SU-DHL-6 (cell line): ENCODE measurements around the gene TNFRSF11A.

ENCODE experiments used
- H2AFZ ChIP-seq: fragments of 200-600 bp; sonication (generic); 2 replicates; pipeline ENCODE4 v1.6.1; 2014; ENCODE audit warnings: low read depth, mild to moderate bottlenecking, moderate library complexity, mixed read lengths, antibody characterized with exemption, low read length; ENCODE audit not compliant: severe bottlenecking
- H3F3A ChIP-seq: fragments of 200-600 bp; shearing (Covaris generic); 2 replicates; pipeline ENCODE4 v1.6.0; 2016; ENCODE audit warnings: antibody characterized with exemption, mild to moderate bottlenecking; ENCODE audit not compliant: insufficient read depth
- H3K27ac ChIP-seq: fragments of 200-600 bp; sonication (generic); 2 replicates; pipeline ENCODE4 v1.5.1; 2016; ENCODE audit warnings: low read depth, mild to moderate bottlenecking, low read length, moderate library complexity, mixed read lengths
- H3K27me3 ChIP-seq: fragments of 200-600 bp; sonication (generic), shearing (Covaris generic); 2 replicates; pipeline ENCODE4 v1.6.0; 2014; ENCODE audit warnings: mild to moderate bottlenecking, low read length
- H3K36me3 ChIP-seq: fragments of 200-600 bp; sonication (generic); 2 replicates; pipeline ENCODE4 v1.6.1; 2014; ENCODE audit warnings: mild to moderate bottlenecking, low read length, mixed read lengths
- H3K4me2 ChIP-seq: fragments of 300-600, 200-600 bp; shearing (Covaris generic), sonication (generic); 2 replicates; pipeline ENCODE4 v1.6.0; 2014; ENCODE audit warnings: low read length, low read depth, mild to moderate bottlenecking; ENCODE audit not compliant: poor library complexity, severe bottlenecking
- H3K4me3 ChIP-seq: fragments of 200-600 bp; sonication (generic); 2 replicates; pipeline ENCODE4 v1.5.1; 2014; ENCODE audit warnings: antibody characterized with exemption, low read length, mild to moderate bottlenecking, mixed read lengths; ENCODE audit not compliant: insufficient read depth, poor library complexity, severe bottlenecking
- H3K79me2 ChIP-seq: fragments of 200-600 bp; sonication (generic); 2 replicates; pipeline ENCODE4 v1.6.1; 2014; ENCODE audit warnings: mild to moderate bottlenecking, low read length, moderate library complexity; ENCODE audit not compliant: insufficient read depth
- H3K9ac ChIP-seq: fragments of 200-600 bp; sonication (generic); 2 replicates; pipeline ENCODE4 v1.7.0; 2014; ENCODE audit warnings: mild to moderate bottlenecking, low read length
- H3K9me2 ChIP-seq: fragments of 200-600 bp; sonication (generic); replicated peaks from 2 replicates; pipeline ENCODE4 v1.6.1; 2014; ENCODE audit warnings: low read length; ENCODE audit not compliant: insufficient read depth
- H3K9me3 ChIP-seq: fragments of 200-600 bp; sonication (generic); 2 replicates; pipeline ENCODE4 v1.6.1; 2014; ENCODE audit warnings: low read length, mixed read lengths; ENCODE audit not compliant: insufficient read depth
- H4K20me1 ChIP-seq: fragments of 200-600 bp; sonication (generic); 2 replicates; pipeline ENCODE4 v1.6.1; 2014; ENCODE audit warnings: low read depth, mild to moderate bottlenecking, antibody characterized with exemption, low read length, moderate library complexity, mixed read lengths
- EZH2phosphoT487 ChIP-seq: fragments of 200-600 bp; sonication (generic), shearing (Covaris generic); conservative IDR thresholded peaks from 2 replicates; pipeline ENCODE4 v1.6.1; 2018; ENCODE audit warnings: mild to moderate bottlenecking, antibody characterized with exemption, low read length, moderate library complexity, mixed read lengths
- TF ChIP-seq, protein P1 (sequence below): fragments of 200-600 bp; sonication (generic); IDR thresholded peaks from one replicate; pipeline ENCODE4 v1.5.1; 2017; ENCODE audit warnings: antibody characterized with exemption, mild to moderate bottlenecking, low read length, moderate library complexity; ENCODE audit not compliant: insufficient read depth, poor library complexity, severe bottlenecking

The TNFRSF11A gene

DNA sequence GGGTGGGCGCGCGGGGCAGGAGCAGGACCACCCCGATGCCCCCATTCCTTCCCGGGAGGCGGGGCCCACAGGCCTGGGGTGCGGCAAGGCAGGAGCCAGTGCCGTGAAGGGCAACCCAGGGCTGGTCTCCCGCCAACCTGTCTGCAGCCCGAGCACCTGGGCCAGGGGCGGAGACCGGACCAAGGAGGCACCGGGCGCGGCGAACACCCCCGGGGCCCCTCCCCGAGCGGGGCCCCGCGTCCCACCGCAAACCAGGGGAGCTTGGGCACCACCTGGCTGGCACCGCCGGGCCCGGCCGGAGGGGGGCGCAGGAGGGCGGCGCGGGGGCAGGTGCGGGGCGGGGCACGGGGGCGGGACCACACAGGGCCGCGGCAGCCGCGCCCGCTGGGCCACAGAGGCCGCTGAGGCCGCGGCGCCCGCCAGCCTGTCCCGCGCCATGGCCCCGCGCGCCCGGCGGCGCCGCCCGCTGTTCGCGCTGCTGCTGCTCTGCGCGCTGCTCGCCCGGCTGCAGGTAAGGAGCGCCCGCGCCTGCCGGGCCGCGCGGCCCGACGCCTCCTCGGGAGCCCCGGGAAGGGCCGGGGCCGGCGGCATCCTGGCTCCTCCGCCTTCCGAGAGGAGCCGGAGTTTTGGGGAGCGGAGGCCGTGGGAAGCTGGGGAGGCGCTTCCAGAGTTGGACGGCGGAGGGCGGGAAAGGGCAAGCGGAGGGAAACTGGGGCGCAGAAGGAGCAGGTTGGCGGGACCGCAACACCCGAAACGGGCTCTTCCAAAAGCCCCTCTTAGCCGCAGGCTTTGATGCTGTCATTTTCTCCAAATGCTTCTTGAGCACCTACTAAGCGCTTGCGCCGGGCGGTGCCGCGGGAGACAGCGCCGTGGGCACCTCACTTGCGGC, at the start of gene TNFRSF11A:
Gene TNFRSF11A (plus strand): TSS at position 394 of the 889 bp plus-strand sequence. CDS start 43 bp downstream, at position 437.
- no peak within 1 kb of the TSS for H2AFZ ChIP-seq
- no peaks in the 10 kb centered on the region for H3K9me3 ChIP-seq
- H3K27ac ChIP-seq: no peak within 1 kb of the TSS
- peak within 1 kb of the TSS; percentile 30 for H3K4me2 ChIP-seq
- H3K9me2 ChIP-seq: no peaks in the 10 kb centered on the region
- H3K9ac ChIP-seq: no peak within 1 kb of the TSS
- no peaks in the 10 kb centered on the region for H3K36me3 ChIP-seq
- no peaks in the 10 kb centered on the region for H3F3A ChIP-seq
- no peaks in the 10 kb centered on the region for H4K20me1 ChIP-seq
- TF ChIP-seq, protein P1, sequence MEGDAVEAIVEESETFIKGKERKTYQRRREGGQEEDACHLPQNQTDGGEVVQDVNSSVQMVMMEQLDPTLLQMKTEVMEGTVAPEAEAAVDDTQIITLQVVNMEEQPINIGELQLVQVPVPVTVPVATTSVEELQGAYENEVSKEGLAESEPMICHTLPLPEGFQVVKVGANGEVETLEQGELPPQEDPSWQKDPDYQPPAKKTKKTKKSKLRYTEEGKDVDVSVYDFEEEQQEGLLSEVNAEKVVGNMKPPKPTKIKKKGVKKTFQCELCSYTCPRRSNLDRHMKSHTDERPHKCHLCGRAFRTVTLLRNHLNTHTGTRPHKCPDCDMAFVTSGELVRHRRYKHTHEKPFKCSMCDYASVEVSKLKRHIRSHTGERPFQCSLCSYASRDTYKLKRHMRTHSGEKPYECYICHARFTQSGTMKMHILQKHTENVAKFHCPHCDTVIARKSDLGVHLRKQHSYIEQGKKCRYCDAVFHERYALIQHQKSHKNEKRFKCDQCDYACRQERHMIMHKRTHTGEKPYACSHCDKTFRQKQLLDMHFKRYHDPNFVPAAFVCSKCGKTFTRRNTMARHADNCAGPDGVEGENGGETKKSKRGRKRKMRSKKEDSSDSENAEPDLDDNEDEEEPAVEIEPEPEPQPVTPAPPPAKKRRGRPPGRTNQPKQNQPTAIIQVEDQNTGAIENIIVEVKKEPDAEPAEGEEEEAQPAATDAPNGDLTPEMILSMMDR: no peak
- no peak for TF ChIP-seq EZH2phosphoT487
- no peaks in the 10 kb centered on the region for H3K27me3 ChIP-seq
- H3K4me3 ChIP-seq: peak within 1 kb of the TSS; percentile 4
- H3K79me2 ChIP-seq: no peaks in the 10 kb centered on the region

DNA sequence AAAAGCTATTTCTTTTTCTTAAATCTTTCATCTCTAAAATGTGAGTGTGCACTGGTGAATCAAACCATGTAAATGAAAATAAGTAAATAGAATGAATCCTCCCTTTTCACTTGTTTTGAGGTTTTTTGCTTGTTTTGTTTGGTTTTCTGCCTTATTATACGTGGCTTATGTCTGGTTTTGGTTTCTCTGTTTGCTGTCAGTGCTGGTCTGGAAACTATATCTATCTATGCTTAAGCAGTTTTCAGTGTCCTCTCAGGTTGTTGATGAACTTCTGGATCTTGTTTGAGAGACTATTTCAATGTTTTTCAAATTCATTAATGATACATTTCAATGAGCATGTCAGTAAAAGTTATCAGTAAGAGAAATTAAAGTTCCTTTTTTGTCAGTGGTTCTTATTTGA, 48.1 kb upstream of the TNFRSF11A start:
- H3K36me3 ChIP-seq: peaks cover 77% of the 10 kb centered on the region
- no peaks in the 10 kb centered on the region for H4K20me1 ChIP-seq
- H3K4me3 ChIP-seq: no peak overlapping the region
- TF ChIP-seq EZH2phosphoT487: no peak
- TF ChIP-seq, protein P1: no peak
- no peaks in the 10 kb centered on the region for H3K9me2 ChIP-seq
- H2AFZ ChIP-seq: no peak overlapping the region
- H3K27me3 ChIP-seq: no peaks in the 10 kb centered on the region
- H3K9me3 ChIP-seq: no peaks in the 10 kb centered on the region
- H3K79me2 ChIP-seq: no peaks in the 10 kb centered on the region
- H3K4me2 ChIP-seq: no peak overlapping the region
- H3F3A ChIP-seq: no peaks in the 10 kb centered on the region
- no peak overlapping the region for H3K9ac ChIP-seq
- H3K27ac ChIP-seq: no peak overlapping the region

DNA sequence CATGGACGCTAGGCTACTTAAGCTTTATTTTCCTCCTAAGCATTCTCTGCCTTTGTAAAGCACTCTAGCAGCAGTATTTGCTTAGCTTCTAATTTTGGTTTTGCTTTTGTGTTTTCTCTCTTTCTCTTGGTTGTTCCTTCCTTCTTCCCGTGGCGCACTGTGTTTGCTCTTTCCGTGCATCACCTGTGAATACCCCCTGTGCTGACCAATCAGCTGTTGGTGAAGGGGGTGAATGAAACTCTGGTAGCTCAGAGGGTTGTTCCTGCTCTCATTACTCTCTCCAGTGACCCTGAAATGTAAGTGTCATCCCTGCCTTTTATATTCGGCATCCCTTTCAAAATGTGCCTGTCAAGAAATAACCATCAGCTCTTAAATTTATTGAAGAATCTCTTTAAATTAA, 45.5 kb upstream of the TNFRSF11A start:
- Histone ChIP-seq H3K27ac (no peak overlapping the region), H4K20me1 (no peaks in the 10 kb centered on the region), H3K27me3 (no peaks in the 10 kb centered on the region), H3K4me3 (no peak overlapping the region), H3F3A (no peaks in the 10 kb centered on the region), H3K4me2 (no peak overlapping the region), H2AFZ (no peak overlapping the region), H3K9me3 (no peaks in the 10 kb centered on the region), H3K9me2 (no peaks in the 10 kb centered on the region), H3K9ac (no peak overlapping the region), H3K36me3 (peaks cover 72% of the 10 kb centered on the region), H3K79me2 (no peaks in the 10 kb centered on the region)
- TF ChIP-seq, protein P1: no peak
- no peak for TF ChIP-seq EZH2phosphoT487
